A673 (cell line): ENCODE data around the gene PTGER1.

ENCODE experiments used
- EZH2 ChIP-seq: fragments of 200-600 bp; sonication (generic); IDR thresholded peaks from 2 replicates; pipeline ENCODE4 v1.6.1; 2017; ENCODE audit warnings: borderline replicate concordance, low read depth, mild to moderate bottlenecking, mixed read lengths, antibody characterized with exemption, low read length; ENCODE audit not compliant: poor library complexity, severe bottlenecking
- TF ChIP-seq, protein P1 (sequence below): fragments of 300-800, 200-600 bp; sonication (generic); conservative IDR thresholded peaks from 2 replicates; pipeline ENCODE4 v1.5.1; 2017; ENCODE audit warnings: low read depth, mild to moderate bottlenecking, antibody characterized with exemption, low read length, moderate library complexity, mixed read lengths

DNA sequence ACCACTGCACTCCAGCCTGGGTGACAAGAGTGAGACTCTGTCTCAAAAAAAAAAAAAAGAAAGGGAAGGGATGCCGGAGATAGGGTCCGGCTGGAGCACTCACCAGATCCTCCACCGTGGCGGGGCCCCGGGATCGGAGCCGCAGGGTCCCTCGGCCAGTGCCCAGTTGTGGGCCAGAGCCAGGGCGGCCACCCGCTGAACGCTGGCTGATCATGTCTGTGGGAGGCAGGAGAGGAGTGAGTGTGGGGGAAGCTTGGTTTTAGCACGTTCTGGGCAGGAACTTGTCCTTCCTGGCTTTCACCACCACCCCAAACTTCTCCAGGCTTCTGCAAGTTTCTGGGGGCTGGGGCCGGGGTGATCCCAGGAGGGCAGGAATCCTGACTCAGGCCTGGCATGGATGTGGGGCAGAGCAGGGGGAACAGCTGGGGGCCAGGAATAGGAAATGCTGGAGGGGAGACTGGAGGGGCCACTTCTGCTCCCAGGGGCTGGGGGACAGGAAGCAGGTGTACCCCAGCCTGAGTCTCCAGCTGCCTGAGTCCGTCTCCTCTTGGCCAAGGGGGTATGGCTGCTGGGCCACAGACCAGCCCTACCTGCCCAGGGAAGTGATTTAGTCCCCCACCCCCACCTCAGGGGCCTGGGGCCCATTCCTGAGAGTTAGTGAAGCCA lies 4.3 kb upstream of the PTGER1 start:
- TF ChIP-seq, protein P1, sequence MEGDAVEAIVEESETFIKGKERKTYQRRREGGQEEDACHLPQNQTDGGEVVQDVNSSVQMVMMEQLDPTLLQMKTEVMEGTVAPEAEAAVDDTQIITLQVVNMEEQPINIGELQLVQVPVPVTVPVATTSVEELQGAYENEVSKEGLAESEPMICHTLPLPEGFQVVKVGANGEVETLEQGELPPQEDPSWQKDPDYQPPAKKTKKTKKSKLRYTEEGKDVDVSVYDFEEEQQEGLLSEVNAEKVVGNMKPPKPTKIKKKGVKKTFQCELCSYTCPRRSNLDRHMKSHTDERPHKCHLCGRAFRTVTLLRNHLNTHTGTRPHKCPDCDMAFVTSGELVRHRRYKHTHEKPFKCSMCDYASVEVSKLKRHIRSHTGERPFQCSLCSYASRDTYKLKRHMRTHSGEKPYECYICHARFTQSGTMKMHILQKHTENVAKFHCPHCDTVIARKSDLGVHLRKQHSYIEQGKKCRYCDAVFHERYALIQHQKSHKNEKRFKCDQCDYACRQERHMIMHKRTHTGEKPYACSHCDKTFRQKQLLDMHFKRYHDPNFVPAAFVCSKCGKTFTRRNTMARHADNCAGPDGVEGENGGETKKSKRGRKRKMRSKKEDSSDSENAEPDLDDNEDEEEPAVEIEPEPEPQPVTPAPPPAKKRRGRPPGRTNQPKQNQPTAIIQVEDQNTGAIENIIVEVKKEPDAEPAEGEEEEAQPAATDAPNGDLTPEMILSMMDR = no peak
- TF ChIP-seq EZH2 = no peak
